Aorta (tissue), 5 donors: ENCODE data around the gene KRTAP2-1. TPM values are rescaled to one million over a fixed set of nuclear protein-coding genes. Genes with fewer than 3 reads are reported as not detected.
"Not testable (repeated sequence)": the region's sequence is repeated elsewhere in the genome, so short reads cannot be mapped to it uniquely, and the experiment has no call there.

Experiments used
- ATAC-seq: fragments of 200-7000 bp; cut with Tn5 transposase; one replicate; pipeline ENCODE4 v1.9.1; 2022; ENCODE audit warnings: moderate library complexity; ENCODE audit not compliant: low FRiP score
- DNase-seq, 2 donors: peaks; one replicate each; pipeline ENCODE4 v3.0.0-alpha.2; 2020
- H3K27ac ChIP-seq, 2 donors: one replicate each; pipeline ENCODE4 v1.5.1; 2013; ENCODE audit warnings: low read length in 2 of 2, mild to moderate bottlenecking in 2 of 2, moderate library complexity in 2 of 2, control low read depth in 1 of 2, inconsistent platforms in 1 of 2, low read depth in 1 of 2
- H3K27me3 ChIP-seq, 2 donors: one replicate each; pipeline ENCODE4 v1.6.1; 2013; ENCODE audit warnings: control low read depth in 1 of 2, low read length in 1 of 2, mild to moderate bottlenecking in 1 of 2, moderate library complexity in 1 of 2; ENCODE audit not compliant: insufficient read depth in 2 of 2, control insufficient read depth in 1 of 2
- H3K36me3 ChIP-seq, 2 donors: one replicate each; pipeline ENCODE4 v1.6.1; 2013; ENCODE audit warnings: control low read depth in 1 of 2, low read length in 1 of 2, mild to moderate bottlenecking in 1 of 2; ENCODE audit not compliant: insufficient read depth in 2 of 2, control insufficient read depth in 1 of 2
- H3K4me1 ChIP-seq, 2 donors: one replicate each; pipeline ENCODE4 v1.6.1; 2013; ENCODE audit warnings: low read length in 2 of 2, control low read depth in 1 of 2, mild to moderate bottlenecking in 1 of 2, moderate library complexity in 1 of 2; ENCODE audit not compliant: insufficient read depth in 2 of 2, control insufficient read depth in 1 of 2
- H3K4me3 ChIP-seq, 2 donors: one replicate each; pipeline ENCODE4 v1.5.1; 2013; ENCODE audit warnings: low read length in 2 of 2, control low read depth in 1 of 2, mild to moderate bottlenecking in 1 of 2
- H3K9me3 ChIP-seq: one replicate; pipeline ENCODE4 v1.6.1; 2013; ENCODE audit warnings: mild to moderate bottlenecking, low read length; ENCODE audit not compliant: control insufficient read depth
- WGBS, 2 donors: extraction: QIAGEN DNeasy Blood & Tissue Kit; methylation state at CpG; one replicate each; pipeline ENCODE4 v1.1.7; 2013; 5-methylcytosine and 5-hydroxymethylcytosine counted together
- intact Hi-C, 2 donors: fragments of 100-400 bp; cut with DNase I; formaldehyde crosslinking; loops; one replicate each; pipeline versions ENCODE4 v1.14.2 to v1.15.0; 2022
- polyA plus RNA-seq, 2 donors: library from polyadenylated mRNA; stranded (reverse); fragments of 200-250 nt; gene quantifications; one replicate each; pipeline ENCODE4 v1.2.3, GENCODE V29; 2013
- total RNA-seq, 2 donors: library from RNA; stranded (reverse); fragmentation: NEBNext Ultra II Directional; extraction: Animal tissue kit (Norgen Biotek cat#: 25700); gene quantifications; one replicate each; pipeline ENCODE4 v1.2.1, GENCODE V29; 2021
- donor health status: healthy with polysubstance abuse.
- donor health status: Bipolar disorder and iron deficiency.
- donor health status: DM: no; HTN: no; CAD: no.
- donor health status: DM: no; HTN: no; CAD: no.
- donor health status: DM: yes; HTN: yes; CAD: no.

KRTAP2-1 gene
- total and polyA plus RNA-seq, 4 donors = not detected

DNA sequence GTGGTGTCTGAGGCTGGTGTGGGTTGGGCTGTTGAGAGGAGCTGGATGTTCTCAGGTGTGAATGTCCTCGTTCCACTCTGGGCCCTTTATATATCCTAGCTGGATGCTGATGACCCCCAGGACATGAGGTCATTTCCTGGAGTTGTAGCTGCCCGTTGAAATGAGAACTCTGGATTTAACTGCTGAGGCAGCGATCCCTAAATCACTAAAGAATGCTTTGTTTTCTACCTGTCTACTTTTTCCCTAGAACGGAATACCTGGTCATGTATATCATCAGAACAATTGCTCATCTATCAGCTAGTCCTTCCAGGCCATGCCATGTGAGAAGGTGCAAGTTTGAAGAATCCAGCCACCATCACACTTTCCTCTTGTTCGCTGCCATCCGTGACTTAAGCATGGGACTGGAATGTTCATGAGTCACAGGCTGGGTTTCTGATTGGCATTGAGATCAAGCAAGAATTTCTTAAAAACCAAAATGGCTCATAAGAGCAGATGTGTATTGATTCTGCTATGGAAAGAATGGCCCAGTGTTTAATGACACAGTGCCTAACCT, 13.0 kb upstream of the KRTAP2-1 start, which contains the start of gene KRTAP2-3:
Gene KRTAP2-3, minus strand, starts transcription at position 63 of the 553 bp plus-strand sequence. CDS start 64 bp downstream, outside the sequence.
- no peak within 1 kb of the TSS for H3K27ac ChIP-seq
- H3K27me3 ChIP-seq = no peaks in the 10 kb centered on the region
- DNase-seq = no peak
- H3K4me3 ChIP-seq = no peak within 1 kb of the TSS
- H3K36me3 ChIP-seq = no peaks in the 10 kb centered on the region
- H3K9me3 ChIP-seq = no peaks in the 10 kb centered on the region
- no peak for ATAC-seq
- intact Hi-C loops = no loop called here
- WGBS, 2 donors = 47 to 55% methylated on average over 6 of the region's 6 CpGs
- H3K4me1 ChIP-seq = no peaks in the 10 kb centered on the region

GRCh38 chr17:41059276-41060051, 12.3 kb upstream of the KRTAP2-1 start:
- DNase-seq, intact Hi-C loops, H3K9me3 ChIP-seq, H3K36me3 ChIP-seq, H3K27me3 ChIP-seq, H3K27ac ChIP-seq, H3K4me1 ChIP-seq, ATAC-seq, H3K4me3 ChIP-seq: not testable (repeated sequence)
- 40 to 46% methylated on average over 9 to 14 of the region's 31 CpGs for WGBS, 2 donors

GRCh38 chr17:41058741-41059140, 11.6 kb upstream of the KRTAP2-1 start:
- no peaks in the 10 kb centered on the region for H3K4me1 ChIP-seq
- DNase-seq (no peak), ATAC-seq (no peak)
- H3K36me3 ChIP-seq = no peaks in the 10 kb centered on the region
- H3K9me3 ChIP-seq = no peaks in the 10 kb centered on the region
- H3K4me3 ChIP-seq = no peak overlapping the region
- intact Hi-C loops = no loop called here
- 88 to 96% methylated on average over 5 of the region's 5 CpGs for WGBS, 2 donors
- H3K27ac ChIP-seq = no peak overlapping the region
- H3K27me3 ChIP-seq = no peaks in the 10 kb centered on the region

- DNase-seq = no peak
- intact Hi-C loops = no loop called here
- no peaks in the 10 kb centered on the region for H3K27me3 ChIP-seq
- H3K9me3 ChIP-seq = no peaks in the 10 kb centered on the region
- H3K4me1 ChIP-seq = no peaks in the 10 kb centered on the region
- H3K4me3 ChIP-seq = no peak overlapping the region
- H3K36me3 ChIP-seq = no peaks in the 10 kb centered on the region
- ATAC-seq = no peak
- WGBS, 2 donors = 97 to 100% methylated on average over 1 of the region's 1 CpG
- H3K27ac ChIP-seq = no peak overlapping the region
Measured at GRCh38 chr17:41057547-41057946, 10.4 kb upstream of the KRTAP2-1 start.

- H3K27me3 ChIP-seq, H3K27ac ChIP-seq, H3K36me3 ChIP-seq, ATAC-seq, H3K4me3 ChIP-seq, intact Hi-C loops, H3K9me3 ChIP-seq, H3K4me1 ChIP-seq, DNase-seq: not testable (repeated sequence)
- WGBS, 2 donors = 19 to 33% methylated on average over 1 of the region's 6 CpGs
Measured at GRCh38 chr17:41055130-41055529, 8.0 kb upstream of the KRTAP2-1 start, which contains the start of gene KRTAP2-2. Gene KRTAP2-2 (minus strand): TSS chr17:41055230. CDS start chr17:41055211, 19 bp downstream.

- H3K4me3 ChIP-seq, DNase-seq, H3K4me1 ChIP-seq, H3K9me3 ChIP-seq, ATAC-seq, H3K27me3 ChIP-seq, H3K27ac ChIP-seq, intact Hi-C loops, H3K36me3 ChIP-seq: not testable (repeated sequence)
- 59 to 72% methylated on average over 7 to 9 of the region's 9 CpGs for WGBS, 2 donors
Measured at GRCh38 chr17:41054556-41054955, 7.4 kb upstream of the KRTAP2-1 start.

DNA sequence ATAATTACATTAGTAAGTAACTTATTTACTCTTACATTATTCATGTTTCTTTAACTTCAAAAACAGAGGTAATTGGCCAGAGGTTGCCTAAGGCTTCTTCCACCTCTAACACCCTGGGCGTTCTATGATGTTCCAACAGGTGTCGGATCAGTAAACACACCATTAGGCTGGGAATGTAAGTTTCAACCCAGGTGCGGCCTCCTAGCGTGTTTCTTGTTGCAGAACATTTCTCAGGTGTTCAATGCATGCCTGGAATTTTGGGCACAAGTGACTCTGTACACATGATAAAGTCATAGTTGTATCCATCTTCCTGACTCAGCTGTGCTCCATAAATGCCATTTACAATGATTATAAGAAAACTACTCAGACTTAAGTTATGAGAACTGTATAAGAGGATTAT, 6.9 kb upstream of the KRTAP2-1 start:
- no peaks in the 10 kb centered on the region for H3K27me3 ChIP-seq
- 89 to 90% methylated on average over 4 of the region's 4 CpGs for WGBS, 2 donors
- H3K4me3 ChIP-seq = no peak overlapping the region
- no peaks in the 10 kb centered on the region for H3K9me3 ChIP-seq
- ATAC-seq (no peak), DNase-seq (no peak)
- intact Hi-C loops = no loop called here
- no peak overlapping the region for H3K27ac ChIP-seq
- no peaks in the 10 kb centered on the region for H3K4me1 ChIP-seq
- no peaks in the 10 kb centered on the region for H3K36me3 ChIP-seq

DNA sequence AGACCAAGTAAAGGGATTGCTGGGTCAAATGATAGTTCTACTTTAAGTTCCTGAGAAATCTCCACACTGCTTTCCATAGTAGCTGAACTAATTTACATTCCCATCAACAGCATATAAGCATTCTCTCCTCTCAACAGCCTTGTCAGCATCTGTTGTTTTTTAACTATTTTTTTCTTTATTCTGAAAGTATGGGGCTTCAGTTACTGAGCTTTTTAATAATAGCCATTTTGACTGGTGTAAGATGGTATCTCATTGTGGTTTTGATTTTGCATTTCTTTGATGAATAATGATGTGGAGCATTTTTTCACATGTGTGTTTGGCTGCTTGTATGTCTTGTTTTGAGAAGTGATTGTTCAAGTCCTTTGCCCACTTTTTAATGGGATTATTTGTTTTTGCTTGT, 5.5 kb upstream of the KRTAP2-1 start:
- intact Hi-C loops = no loop called here
- H3K27ac ChIP-seq = no peak overlapping the region
- H3K36me3 ChIP-seq = no peaks in the 10 kb centered on the region
- no peaks in the 10 kb centered on the region for H3K27me3 ChIP-seq
- H3K4me3 ChIP-seq = no peak overlapping the region
- DNase-seq = no peak
- ATAC-seq = no peak
- no peaks in the 10 kb centered on the region for H3K9me3 ChIP-seq
- H3K4me1 ChIP-seq = no peaks in the 10 kb centered on the region

- Histone ChIP-seq H3K4me1 (no peaks in the 10 kb centered on the region), H3K27ac (no peak overlapping the region), H3K9me3 (no peaks in the 10 kb centered on the region), H3K4me3 (no peak overlapping the region), H3K36me3 (no peaks in the 10 kb centered on the region), H3K27me3 (no peaks in the 10 kb centered on the region)
- intact Hi-C loops = no loop called here
- DNase-seq = no peak
- no peak for ATAC-seq
- 29 to 35% methylated on average over 2 of the region's 2 CpGs for WGBS, 2 donors
Measured at GRCh38 chr17:41049110-41049509, 2.0 kb upstream of the KRTAP2-1 start.
